ENCODE measurements around the gene OR2T34.
"Not testable (repeated sequence)": the region's sequence is repeated elsewhere in the genome, so short reads cannot be mapped to it uniquely, and the experiment has no call there.

Gene OR2T34

DNA sequence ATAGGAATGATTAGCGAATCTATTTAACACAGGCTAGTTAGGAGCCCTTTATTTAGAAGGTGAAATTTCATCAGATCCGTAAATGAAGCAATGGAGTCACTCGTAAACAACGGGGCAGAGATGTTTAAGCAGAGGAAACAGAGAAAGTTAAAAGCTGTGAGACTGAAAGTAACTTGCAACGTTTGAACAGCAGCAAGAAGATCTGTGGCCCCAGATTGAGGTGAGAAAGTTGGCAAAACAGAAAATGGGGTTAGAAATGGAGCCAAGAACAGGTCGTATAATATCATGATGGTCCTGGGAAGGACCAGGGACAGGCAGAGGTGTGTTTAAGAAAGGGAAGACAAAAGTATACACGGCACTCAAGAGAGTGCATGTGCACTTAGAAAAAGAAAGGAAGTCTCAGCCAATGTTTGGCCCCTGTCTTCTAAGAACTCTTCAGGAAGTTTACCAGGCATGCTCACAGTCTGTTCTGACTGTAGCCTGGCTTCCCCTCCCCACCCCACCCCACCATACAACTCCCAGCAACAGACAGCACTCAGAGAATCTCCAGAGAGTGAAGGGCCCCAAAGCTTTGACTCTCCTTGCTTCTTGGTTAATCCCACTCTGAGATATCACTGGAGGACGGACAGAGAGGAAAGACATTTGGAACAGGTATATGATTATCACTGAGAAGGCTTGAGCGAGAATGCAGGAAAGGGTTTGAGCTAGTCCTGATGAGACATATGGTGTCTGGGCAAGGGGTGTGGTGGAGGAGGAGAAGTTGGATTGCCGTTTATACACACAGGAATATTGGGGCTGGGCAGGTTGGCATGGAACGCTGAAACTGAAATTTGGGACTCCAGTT lies 8.8 kb downstream of the OR2T34 start:
- DNase-seq (ENCODE audit: low read depth in 2 of 3, low spot score in 1 of 3), result not testable (repeated sequence)

DNA sequence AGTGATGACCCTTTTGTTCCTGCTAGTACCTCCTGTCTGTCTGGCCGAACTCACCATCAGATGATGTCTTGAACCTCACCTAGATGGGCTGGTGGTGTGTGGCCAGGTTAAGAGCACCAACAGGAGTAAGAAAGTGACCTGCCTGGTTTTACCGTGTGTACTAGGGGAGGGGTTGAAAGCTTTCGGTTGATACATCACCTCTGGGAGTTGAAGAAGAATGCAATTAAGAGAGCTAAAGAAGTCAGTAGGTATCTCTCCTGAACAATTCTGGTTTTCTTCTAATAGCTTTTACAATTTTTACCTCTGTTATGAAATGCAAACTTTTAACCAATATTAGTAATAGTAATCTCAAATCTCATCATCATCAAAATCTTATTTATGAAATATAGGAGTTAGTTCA lies 11.9 kb downstream of the OR2T34 start, which contains the start of gene OR2T29:
Gene OR2T29, minus strand, starts transcription at position 101 of the 400 bp plus-strand sequence. CDS start 3,281 bp downstream, outside the sequence.
- DNase-seq (ENCODE audit: low read depth in 2 of 3, low spot score in 1 of 3), result not testable (repeated sequence)

DNA sequence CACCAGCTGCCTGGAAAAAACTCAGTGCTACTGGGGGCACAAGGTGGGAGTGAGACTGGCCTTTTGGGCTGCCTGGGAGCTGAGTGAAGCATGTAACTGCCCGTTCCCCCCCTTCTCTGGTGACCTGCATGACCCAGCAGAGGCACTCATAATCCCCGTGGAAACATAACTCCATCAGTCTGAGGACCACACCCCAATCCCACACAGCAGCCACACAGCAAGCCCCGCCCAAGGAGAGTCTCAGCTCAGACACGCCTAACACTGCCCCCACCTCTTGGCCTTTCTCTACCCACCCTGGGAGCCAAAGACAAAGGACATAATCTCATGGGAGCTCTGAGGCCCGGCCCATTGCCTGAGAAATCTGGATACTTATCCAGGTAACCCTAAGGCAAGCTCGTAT lies 23.5 kb downstream of the OR2T34 start:
- DNase-seq (ENCODE audit: low read depth in 2 of 3, low spot score in 1 of 3), result not testable (repeated sequence)

GRCh38 chr1:248547383-248547782 lies 27.2 kb downstream of the OR2T34 start:
- not testable (repeated sequence) for DNase-seq (ENCODE audit: low read depth in 2 of 3, low spot score in 1 of 3)

- DNase-seq (ENCODE audit: low read depth in 2 of 3, low spot score in 1 of 3), result not testable (repeated sequence)
These were observed 37.1 kb downstream of the OR2T34 start for GRCh38 chr1:248537449-248537848.

Data from stimulated activated CD4-positive, alpha-beta T cell treated with anti-CD3 and anti-CD28 coated beads, Interleukin-12 subunit alpha, Interleukin-12 subunit beta, amount 100 ng/mL, for 48 hours (primary cell).